HUES48 (cell line): ENCODE data around the gene SIM1.

Experiments used
- H3K27ac ChIP-seq: one replicate; pipeline ENCODE4 v1.7.0; 2013; ENCODE audit warnings: low read depth, low read length, inconsistent platforms
- H3K27me3 ChIP-seq: 2 replicates; pipeline ENCODE4 v1.6.1; 2013; ENCODE audit warnings: mild to moderate bottlenecking, low read length; ENCODE audit not compliant: control insufficient read depth, insufficient read depth
- H3K36me3 ChIP-seq: 2 replicates; pipeline ENCODE4 v1.6.1; 2013; ENCODE audit warnings: low read length; ENCODE audit not compliant: control insufficient read depth, insufficient read depth
- H3K4me1 ChIP-seq: 2 replicates; pipeline ENCODE4 v1.6.1; 2013; ENCODE audit warnings: mild to moderate bottlenecking, low read length; ENCODE audit not compliant: control insufficient read depth, insufficient read depth
- H3K4me3 ChIP-seq: 2 replicates; pipeline ENCODE4 v1.5.1; 2013; ENCODE audit warnings: mild to moderate bottlenecking, low read depth, low read length
- H3K9ac ChIP-seq: 2 replicates; pipeline ENCODE4 v1.6.1; 2013; ENCODE audit warnings: mild to moderate bottlenecking, low read depth, low read length, moderate library complexity
- H3K9me3 ChIP-seq: 2 replicates; pipeline ENCODE4 v1.6.1; 2013; ENCODE audit warnings: low read length; ENCODE audit not compliant: control insufficient read depth, insufficient read depth

Gene SIM1

GRCh38 chr6:100488244-100488643 is 23.5 kb upstream of the SIM1 start:
- Histone ChIP-seq H3K4me1 (peaks cover 4% of the 10 kb centered on the region; the same call in 1 of the 2 replicates), H3K27ac (no peak overlapping the region)

GRCh38 chr6:100487638-100488037 is 22.9 kb upstream of the SIM1 start:
- H3K27ac ChIP-seq = no peak overlapping the region
- no peak overlapping the region for H3K4me3 ChIP-seq
- H3K27me3 ChIP-seq = no peaks in the 10 kb centered on the region
- H3K36me3 ChIP-seq = no peaks in the 10 kb centered on the region
- H3K4me1 ChIP-seq = no peaks in the 10 kb centered on the region
- no peak overlapping the region for H3K9ac ChIP-seq
- no peaks in the 10 kb centered on the region for H3K9me3 ChIP-seq

More at GRCh38 chr6:100488244-100488643, 23.5 kb upstream of the SIM1 start:
- no peak overlapping the region for H3K4me3 ChIP-seq
- no peak overlapping the region for H3K9ac ChIP-seq
- no peaks in the 10 kb centered on the region for H3K36me3 ChIP-seq
- no peaks in the 10 kb centered on the region for H3K27me3 ChIP-seq
- no peaks in the 10 kb centered on the region for H3K9me3 ChIP-seq

GRCh38 chr6:100485268-100485667 is 20.5 kb upstream of the SIM1 start:
- no peaks in the 10 kb centered on the region for H3K4me1 ChIP-seq
- H3K27me3 ChIP-seq = no peaks in the 10 kb centered on the region
- no peak overlapping the region for H3K27ac ChIP-seq
- no peak overlapping the region for H3K4me3 ChIP-seq
- H3K9ac ChIP-seq = no peak overlapping the region
- H3K9me3 ChIP-seq = no peaks in the 10 kb centered on the region
- H3K36me3 ChIP-seq = no peaks in the 10 kb centered on the region

GRCh38 chr6:100484474-100484873 is 19.8 kb upstream of the SIM1 start:
- Histone ChIP-seq H3K4me3 (no peak overlapping the region), H3K9me3 (no peaks in the 10 kb centered on the region), H3K9ac (no peak overlapping the region), H3K27ac (no peak overlapping the region), H3K36me3 (no peaks in the 10 kb centered on the region), H3K27me3 (no peaks in the 10 kb centered on the region), H3K4me1 (no peaks in the 10 kb centered on the region)

GRCh38 chr6:100482698-100483097 is 18.0 kb upstream of the SIM1 start:
- Histone ChIP-seq H3K27me3 (no peaks in the 10 kb centered on the region), H3K9me3 (no peaks in the 10 kb centered on the region), H3K9ac (no peak overlapping the region), H3K27ac (no peak overlapping the region), H3K4me1 (no peaks in the 10 kb centered on the region), H3K36me3 (no peaks in the 10 kb centered on the region), H3K4me3 (no peak overlapping the region)

GRCh38 chr6:100479179-100480035 is 14.7 kb upstream of the SIM1 start:
- H3K9ac ChIP-seq = no peak overlapping the region

GRCh38 chr6:100475554-100476320 is 11.0 kb upstream of the SIM1 start:
- Histone ChIP-seq H3K27ac (no peak overlapping the region), H3K9me3 (no peaks in the 10 kb centered on the region), H3K4me3 (no peak overlapping the region), H3K4me1 (no peaks in the 10 kb centered on the region), H3K27me3 (peaks cover 36% of the 10 kb centered on the region), H3K36me3 (no peaks in the 10 kb centered on the region), H3K9ac (no peak overlapping the region)

More at GRCh38 chr6:100479179-100480035, 14.7 kb upstream of the SIM1 start:
- Histone ChIP-seq H3K9me3 (no peaks in the 10 kb centered on the region), H3K4me3 (no peak overlapping the region), H3K27ac (no peak overlapping the region), H3K27me3 (0 out of 2 replicates have a peak, but pooled peaks cover under 1% of the 10 kb centered on the region), H3K36me3 (no peaks in the 10 kb centered on the region), H3K4me1 (no peaks in the 10 kb centered on the region)

- Histone ChIP-seq H3K27ac (no peak overlapping the region), H3K4me3 (no peak overlapping the region), H3K9me3 (no peaks in the 10 kb centered on the region), H3K4me1 (peaks cover 10% of the 10 kb centered on the region; the same call in 1 of the 2 replicates), H3K36me3 (no peaks in the 10 kb centered on the region), H3K27me3 (peaks cover 62% of the 10 kb centered on the region), H3K9ac (no peak overlapping the region)
These were observed 8.5 kb upstream of the SIM1 start for GRCh38 chr6:100473182-100473581.

GRCh38 chr6:100472674-100473073 is 8.0 kb upstream of the SIM1 start:
- no peak overlapping the region for H3K4me3 ChIP-seq
- no peak overlapping the region for H3K27ac ChIP-seq
- peaks cover 67% of the 10 kb centered on the region for H3K27me3 ChIP-seq
- no peaks in the 10 kb centered on the region for H3K36me3 ChIP-seq
- H3K9me3 ChIP-seq = no peaks in the 10 kb centered on the region
- peaks cover 10% of the 10 kb centered on the region; the same call in 1 of the 2 replicates for H3K4me1 ChIP-seq
- H3K9ac ChIP-seq = no peak overlapping the region

- H3K4me3 ChIP-seq = no peak overlapping the region
- peaks cover 27% of the 10 kb centered on the region for H3K4me1 ChIP-seq
- H3K27ac ChIP-seq = no peak overlapping the region
- peaks cover 88% of the 10 kb centered on the region for H3K27me3 ChIP-seq
- no peaks in the 10 kb centered on the region for H3K9me3 ChIP-seq
- no peaks in the 10 kb centered on the region for H3K36me3 ChIP-seq
- H3K9ac ChIP-seq = no peak overlapping the region
These were observed 5.8 kb upstream of the SIM1 start for GRCh38 chr6:100470422-100471120.
